NCI-H2196 treated with DMSO at 0.1 percent for 48 hours (cell line): ENCODE results near the gene WDFY3.

ENCODE experiments used
- DNase-seq: peaks from one replicate; lab custom pipeline; 2025; ENCODE audit not compliant: unreplicated experiment; lab: John Stamatoyannopoulos, UW

Gene WDFY3

GRCh38 chr4:84954982-84955567 lies 11.4 kb downstream of the WDFY3 start:
- DNase-seq = no peak

GRCh38 chr4:84952776-84953175 lies 13.7 kb downstream of the WDFY3 start:
- no peak for DNase-seq

- DNase-seq = no peak
These were observed 14.5 kb downstream of the WDFY3 start for GRCh38 chr4:84952004-84952403.

GRCh38 chr4:84948056-84948455 lies 18.4 kb downstream of the WDFY3 start:
- DNase-seq = no peak

- DNase-seq = no peak
These were observed 21.5 kb downstream of the WDFY3 start for GRCh38 chr4:84944947-84945346.

GRCh38 chr4:84940960-84941359 lies 25.5 kb downstream of the WDFY3 start:
- no peak for DNase-seq

GRCh38 chr4:84939113-84939512 lies 27.4 kb downstream of the WDFY3 start:
- no peak for DNase-seq

GRCh38 chr4:84938316-84938715 lies 28.2 kb downstream of the WDFY3 start:
- DNase-seq = no peak

- DNase-seq = no peak
These were observed 29.0 kb downstream of the WDFY3 start for GRCh38 chr4:84937381-84937977.

- DNase-seq = no peak
These were observed 30.4 kb downstream of the WDFY3 start for GRCh38 chr4:84936123-84936522.

GRCh38 chr4:84932462-84932861 lies 34.0 kb downstream of the WDFY3 start:
- DNase-seq = no peak

GRCh38 chr4:84931961-84932360 lies 34.5 kb downstream of the WDFY3 start:
- DNase-seq = no peak

- no peak for DNase-seq
These were observed 35.2 kb downstream of the WDFY3 start for GRCh38 chr4:84931274-84931673.

GRCh38 chr4:84928089-84928488 lies 38.4 kb downstream of the WDFY3 start:
- DNase-seq = no peak

- DNase-seq = no peak
These were observed 39.1 kb downstream of the WDFY3 start for GRCh38 chr4:84927428-84927827.

GRCh38 chr4:84925558-84925957 lies 40.9 kb downstream of the WDFY3 start:
- DNase-seq = no peak

GRCh38 chr4:84924434-84924833 lies 42.1 kb downstream of the WDFY3 start:
- no peak for DNase-seq

- DNase-seq = no peak
These were observed 45.9 kb downstream of the WDFY3 start for GRCh38 chr4:84920617-84921016.

- no peak for DNase-seq
These were observed 48.5 kb downstream of the WDFY3 start for GRCh38 chr4:84917869-84918600.

GRCh38 chr4:84917086-84917821 lies 49.2 kb downstream of the WDFY3 start:
- DNase-seq = no peak

- no peak for DNase-seq
These were observed 50.3 kb downstream of the WDFY3 start for GRCh38 chr4:84916227-84916626.

- no peak for DNase-seq
These were observed 51.1 kb downstream of the WDFY3 start for GRCh38 chr4:84915396-84915780.
